NCI-H2196 treated with DMSO at 0.1 percent for 48 hours (cell line): ENCODE measurements around the gene CAPN6.

Source experiments
- DNase-seq: peaks from one replicate; lab custom pipeline; 2025; ENCODE audit not compliant: unreplicated experiment; lab: John Stamatoyannopoulos, UW

Gene CAPN6, protein sequence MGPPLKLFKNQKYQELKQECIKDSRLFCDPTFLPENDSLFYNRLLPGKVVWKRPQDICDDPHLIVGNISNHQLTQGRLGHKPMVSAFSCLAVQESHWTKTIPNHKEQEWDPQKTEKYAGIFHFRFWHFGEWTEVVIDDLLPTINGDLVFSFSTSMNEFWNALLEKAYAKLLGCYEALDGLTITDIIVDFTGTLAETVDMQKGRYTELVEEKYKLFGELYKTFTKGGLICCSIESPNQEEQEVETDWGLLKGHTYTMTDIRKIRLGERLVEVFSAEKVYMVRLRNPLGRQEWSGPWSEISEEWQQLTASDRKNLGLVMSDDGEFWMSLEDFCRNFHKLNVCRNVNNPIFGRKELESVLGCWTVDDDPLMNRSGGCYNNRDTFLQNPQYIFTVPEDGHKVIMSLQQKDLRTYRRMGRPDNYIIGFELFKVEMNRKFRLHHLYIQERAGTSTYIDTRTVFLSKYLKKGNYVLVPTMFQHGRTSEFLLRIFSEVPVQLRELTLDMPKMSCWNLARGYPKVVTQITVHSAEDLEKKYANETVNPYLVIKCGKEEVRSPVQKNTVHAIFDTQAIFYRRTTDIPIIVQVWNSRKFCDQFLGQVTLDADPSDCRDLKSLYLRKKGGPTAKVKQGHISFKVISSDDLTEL

DNA sequence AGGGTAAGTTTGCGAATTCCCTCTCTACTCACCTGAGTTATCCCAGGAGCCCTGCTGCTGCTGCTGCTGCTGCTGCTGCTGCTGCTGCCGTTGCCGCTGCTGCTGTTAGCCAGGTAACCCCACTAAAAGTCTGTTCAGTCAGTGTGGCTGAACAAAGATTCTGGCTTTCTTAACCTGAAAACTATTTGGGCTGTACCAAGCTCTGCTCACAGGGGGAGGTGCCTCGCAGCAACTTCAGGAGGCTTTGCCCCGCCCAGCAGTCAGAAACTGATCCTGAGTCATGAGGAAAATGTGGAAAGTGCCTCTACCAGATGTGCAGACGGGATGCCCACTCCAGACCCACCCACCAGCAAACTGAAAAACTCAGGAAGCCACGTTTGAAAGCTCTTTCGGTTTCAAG lies at the start of gene CAPN6:
CAPN6 (minus strand) TSS at position 145 of the 400 bp plus-strand sequence. CDS start 6,547 bp downstream, outside the sequence.
- DNase-seq: no peak

DNA sequence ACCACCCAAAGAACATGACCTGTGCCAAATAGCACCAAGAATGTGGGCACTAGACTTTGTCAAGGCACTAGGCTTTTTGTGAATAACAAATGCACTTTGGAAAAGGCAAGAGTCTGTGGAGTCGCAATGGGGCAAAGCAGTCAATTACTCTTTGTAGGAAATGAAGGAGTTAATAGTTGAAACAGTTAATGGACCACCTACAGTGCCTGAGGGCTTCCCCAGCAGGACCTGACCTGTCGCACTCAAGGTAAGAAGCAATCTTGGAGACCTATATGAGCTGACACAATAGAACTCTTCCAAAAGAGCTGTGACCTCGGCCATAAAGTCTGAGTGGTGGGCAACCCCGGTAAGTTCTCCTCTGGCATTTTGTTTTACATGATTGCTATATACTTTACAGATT lies 49.2 kb upstream of the CAPN6 start:
- no peak for DNase-seq

DNA sequence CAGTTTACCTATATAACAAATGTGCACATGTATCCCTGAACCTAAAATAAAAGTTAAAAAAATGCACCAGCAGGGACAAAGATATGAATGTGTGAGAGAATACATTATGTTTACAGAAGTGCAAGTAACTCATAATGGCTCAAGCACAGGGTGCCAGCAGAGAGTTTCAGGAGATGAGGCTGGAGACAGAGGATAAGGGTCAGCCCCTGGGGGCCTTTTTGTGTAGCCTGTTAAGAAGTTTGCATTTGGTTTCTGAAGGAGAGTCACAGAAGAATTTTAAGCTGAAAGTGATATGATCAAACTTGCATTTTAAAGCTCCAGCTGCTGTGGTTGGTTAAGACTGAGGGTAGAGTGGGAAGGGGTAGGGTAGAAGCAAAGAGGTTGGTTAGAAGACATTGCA lies 48.6 kb upstream of the CAPN6 start:
- DNase-seq: no peak

- DNase-seq: no peak
Observed at GRCh38 chrX:111309083-111309482, 38.8 kb upstream of the CAPN6 start.

DNA sequence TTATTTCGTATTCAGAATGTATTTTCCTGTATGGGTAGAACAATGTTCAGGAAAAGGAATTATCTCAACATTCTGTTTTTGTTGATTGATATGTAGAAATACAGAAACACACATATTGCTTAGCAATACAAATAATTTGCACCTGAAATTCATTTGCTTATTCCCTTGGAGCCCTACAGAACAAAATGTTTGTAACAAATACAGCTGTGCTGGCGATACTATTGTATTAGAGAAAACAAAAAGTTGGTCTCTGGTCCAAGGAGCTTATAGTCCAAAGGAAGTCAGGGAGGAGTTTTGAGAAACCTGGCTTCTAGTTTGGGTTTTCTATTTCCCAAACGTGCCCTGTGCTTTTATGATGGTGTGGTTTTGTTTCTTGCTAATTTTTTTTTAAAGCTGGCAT lies 37.8 kb upstream of the CAPN6 start:
- DNase-seq: no peak

DNA sequence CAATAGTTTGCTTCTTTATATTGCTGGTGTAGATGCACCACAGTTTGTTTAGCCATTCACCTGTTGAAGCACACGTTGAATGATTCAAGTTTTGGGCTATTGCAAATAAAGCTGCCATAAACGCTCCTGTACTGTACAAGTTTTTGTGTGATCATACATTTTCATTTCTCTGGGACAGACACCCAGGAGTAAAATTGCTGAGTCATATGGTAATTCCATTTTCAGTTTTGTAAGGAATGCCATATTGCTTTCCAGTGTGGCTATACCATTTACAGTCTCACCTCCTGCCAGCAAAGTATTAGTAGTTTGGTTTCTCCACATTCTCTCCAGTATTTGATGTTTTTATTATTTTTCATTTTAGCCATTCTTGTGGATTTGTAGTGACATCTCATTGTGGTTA lies 32.0 kb upstream of the CAPN6 start:
- no peak for DNase-seq

DNA sequence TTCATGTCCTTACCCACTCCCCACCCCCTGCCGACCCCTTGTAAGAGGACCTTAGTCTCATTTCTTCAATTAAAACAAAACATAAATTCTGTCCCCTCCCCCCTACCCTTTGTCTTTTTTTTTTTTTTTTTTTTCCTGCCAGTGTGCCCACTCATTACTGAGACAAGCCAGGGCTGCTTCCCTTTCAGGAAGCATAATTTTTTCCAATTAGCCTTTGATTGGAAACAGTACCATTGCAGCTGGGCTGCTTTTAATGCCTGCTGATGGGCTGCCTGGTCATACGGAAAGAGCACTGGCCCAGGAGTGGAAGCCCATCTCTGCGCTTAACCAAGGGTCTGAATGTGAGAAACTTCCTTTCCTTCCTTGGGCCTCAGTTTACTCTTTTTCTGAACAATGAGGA lies 18.6 kb upstream of the CAPN6 start:
- DNase-seq: no peak

GRCh38 chrX:111284631-111285293 lies 14.5 kb upstream of the CAPN6 start:
- DNase-seq: no peak

- DNase-seq: no peak
Observed at GRCh38 chrX:111283446-111283845, 13.2 kb upstream of the CAPN6 start.

- no peak for DNase-seq
Observed at GRCh38 chrX:111282991-111283390, 12.7 kb upstream of the CAPN6 start.

GRCh38 chrX:111282139-111282538 lies 11.9 kb upstream of the CAPN6 start:
- DNase-seq: no peak

DNA sequence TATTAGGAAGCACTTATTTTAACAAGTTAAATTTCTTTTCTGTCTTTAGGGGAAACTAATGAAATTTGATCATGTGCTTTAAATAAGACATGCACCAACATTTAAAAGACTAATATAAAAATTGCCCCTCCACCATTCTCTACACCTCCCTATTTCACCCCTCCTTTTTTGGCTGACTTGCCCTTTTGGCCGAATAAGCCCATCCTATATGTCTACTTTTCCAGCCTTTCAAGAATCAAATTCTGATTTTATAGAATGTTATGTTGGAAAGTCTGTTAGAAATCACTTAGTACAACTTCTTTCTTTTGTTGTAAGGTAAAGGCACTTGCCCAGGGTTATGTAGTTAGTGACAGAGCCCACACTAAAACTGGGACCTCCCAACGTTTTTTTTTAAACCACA lies 1.8 kb downstream of the CAPN6 start:
- DNase-seq: no peak

- DNase-seq: no peak
Observed at GRCh38 chrX:111265486-111265885, 4.8 kb downstream of the CAPN6 start.

- no peak for DNase-seq
Observed at GRCh38 chrX:111264385-111264784, 5.9 kb downstream of the CAPN6 start.

- no peak for DNase-seq
Observed at GRCh38 chrX:111262086-111262485, 8.2 kb downstream of the CAPN6 start.

DNA sequence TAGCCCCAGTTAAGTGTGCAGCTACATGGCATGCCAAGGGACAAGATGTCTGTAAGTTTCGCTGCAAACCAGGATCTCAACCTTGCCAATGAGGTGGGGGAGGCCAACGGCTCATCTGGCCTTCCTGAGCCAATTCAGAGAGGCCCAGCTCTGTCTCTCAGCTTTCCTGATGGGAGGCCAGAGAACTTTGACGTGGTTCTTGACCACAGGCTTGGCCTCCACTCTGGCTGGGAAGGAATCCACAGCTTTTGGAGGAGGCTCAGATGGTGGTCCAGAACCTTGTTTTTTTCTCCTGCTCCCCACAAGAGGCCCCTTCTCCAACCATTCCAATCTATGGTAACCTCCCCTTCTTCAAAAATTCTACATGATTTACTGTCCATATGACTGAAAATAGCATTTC lies 9.8 kb downstream of the CAPN6 start:
- DNase-seq: no peak

DNA sequence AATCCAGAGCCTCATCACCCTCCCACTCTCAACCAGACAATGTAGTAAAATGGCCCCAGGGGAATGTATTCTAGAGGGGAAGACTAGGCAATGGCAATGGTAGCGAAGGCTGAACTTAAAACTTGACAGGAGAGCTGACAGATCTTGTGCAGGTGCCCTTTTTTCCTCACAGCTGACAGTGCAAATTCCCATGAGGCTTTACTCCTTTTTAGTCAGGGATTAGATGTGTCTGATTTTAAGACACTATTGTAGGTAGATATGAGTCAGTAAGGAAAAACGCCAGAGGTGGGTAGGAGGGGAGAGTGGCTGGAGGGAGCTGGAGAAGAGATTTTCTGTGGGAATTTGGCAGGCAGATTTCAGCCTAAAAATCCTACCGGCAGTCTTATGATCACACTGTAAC lies 10.7 kb downstream of the CAPN6 start:
- DNase-seq: no peak

GRCh38 chrX:111257733-111258132 lies 12.6 kb downstream of the CAPN6 start:
- no peak for DNase-seq

DNA sequence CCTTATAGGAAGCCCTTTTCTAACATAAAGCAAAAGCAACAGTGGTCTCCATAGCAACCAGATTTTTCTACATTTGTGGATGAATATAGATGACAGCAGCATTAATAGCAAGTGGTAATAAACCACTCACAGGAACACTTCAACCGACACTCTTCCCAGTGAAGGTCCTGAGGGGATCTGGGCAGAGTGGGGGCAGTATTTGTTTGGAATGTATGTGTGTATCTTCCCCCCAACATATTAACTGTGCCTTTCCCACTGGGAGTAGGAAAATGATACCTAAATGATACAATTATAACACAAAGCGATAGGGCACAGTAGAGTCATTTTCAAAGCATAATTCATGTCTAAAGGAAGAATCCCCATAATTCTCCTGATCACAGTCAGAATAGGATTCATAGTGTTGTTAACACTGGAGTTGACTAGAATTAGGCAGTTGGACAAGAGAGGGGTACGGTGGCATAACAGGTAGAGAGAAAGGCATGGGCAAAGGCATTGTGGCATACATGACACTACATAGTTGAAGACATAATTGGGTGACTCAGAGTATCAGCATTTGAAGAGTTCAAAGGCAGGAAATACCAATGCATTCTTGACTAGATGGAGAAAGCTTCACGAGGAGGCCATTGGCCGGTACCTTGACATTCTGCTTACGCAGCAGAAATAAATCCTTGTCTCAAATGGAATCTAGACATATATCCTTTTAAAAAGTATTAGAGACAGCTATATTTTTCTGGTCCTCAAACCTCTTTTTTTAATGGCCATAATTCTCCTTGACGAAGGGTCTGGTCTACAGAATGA lies 15.2 kb downstream of the CAPN6 start:
- no peak for DNase-seq

- no peak for DNase-seq
Observed at GRCh38 chrX:111244235-111244750, 26.0 kb downstream of the CAPN6 start.

DNA sequence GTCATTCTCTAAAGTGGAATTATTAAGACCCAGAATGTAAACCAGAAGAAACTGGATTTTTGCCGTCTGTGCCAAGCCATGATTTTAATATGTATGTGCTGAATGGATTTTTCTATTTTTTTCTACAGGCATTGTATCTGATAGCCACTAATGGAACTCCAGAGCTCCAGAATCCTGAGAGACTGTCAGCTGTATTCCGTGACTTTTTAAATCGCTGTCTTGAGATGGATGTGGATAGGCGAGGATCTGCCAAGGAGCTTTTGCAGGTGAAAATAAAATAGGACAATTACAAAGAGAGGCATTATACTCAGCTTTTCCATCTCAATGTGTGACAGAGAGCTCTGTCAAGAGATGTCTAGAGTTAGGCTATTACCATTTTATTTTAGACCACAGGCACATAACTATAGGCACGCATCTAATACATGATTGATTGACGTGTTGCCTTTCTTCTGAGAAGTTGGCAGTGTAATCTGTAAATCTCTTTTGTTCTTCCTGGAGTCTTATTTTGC lies 53.9 kb downstream of the CAPN6 start:
- no peak for DNase-seq
